Retinal pigment epithelial cell (primary cell): ENCODE results near the gene TMEM106C.
A peak's percentile ranks its signal among the peaks of the same experiment; 100 is the strongest.

Experiments used
- DNase-seq: peaks from one replicate; pipeline ENCODE4 v3.0.0-alpha.2; 2010; ENCODE audit warnings: low read depth
- H3K4me3 ChIP-seq: 2 replicates; pipeline ENCODE4 v1.5.1; 2011; ENCODE audit warnings: mild to moderate bottlenecking, low read length, control low read depth, moderate library complexity
- CTCF ChIP-seq: conservative IDR thresholded peaks from 2 replicates; pipeline ENCODE4 v1.5.1; 2011; ENCODE audit warnings: low read depth, low read length, control low read depth, inconsistent platforms

The TMEM106C gene

GRCh38 chr12:47988073-47989022, 25.0 kb downstream of the TMEM106C start:
- no peak for TF ChIP-seq CTCF
- no peak overlapping the region for H3K4me3 ChIP-seq
- no peak for DNase-seq

- TF ChIP-seq CTCF: no peak
- H3K4me3 ChIP-seq: no peak overlapping the region
- no peak for DNase-seq
These were observed 25.6 kb downstream of the TMEM106C start for GRCh38 chr12:47989023-47989417.

- no peak for TF ChIP-seq CTCF
- H3K4me3 ChIP-seq: no peak overlapping the region
- DNase-seq: no peak
These were observed 26.3 kb downstream of the TMEM106C start for GRCh38 chr12:47989666-47990065.

- no peak overlapping the region for H3K4me3 ChIP-seq
- no peak for DNase-seq
- TF ChIP-seq CTCF: no peak
These were observed 27.1 kb downstream of the TMEM106C start for GRCh38 chr12:47990351-47991105.

DNA sequence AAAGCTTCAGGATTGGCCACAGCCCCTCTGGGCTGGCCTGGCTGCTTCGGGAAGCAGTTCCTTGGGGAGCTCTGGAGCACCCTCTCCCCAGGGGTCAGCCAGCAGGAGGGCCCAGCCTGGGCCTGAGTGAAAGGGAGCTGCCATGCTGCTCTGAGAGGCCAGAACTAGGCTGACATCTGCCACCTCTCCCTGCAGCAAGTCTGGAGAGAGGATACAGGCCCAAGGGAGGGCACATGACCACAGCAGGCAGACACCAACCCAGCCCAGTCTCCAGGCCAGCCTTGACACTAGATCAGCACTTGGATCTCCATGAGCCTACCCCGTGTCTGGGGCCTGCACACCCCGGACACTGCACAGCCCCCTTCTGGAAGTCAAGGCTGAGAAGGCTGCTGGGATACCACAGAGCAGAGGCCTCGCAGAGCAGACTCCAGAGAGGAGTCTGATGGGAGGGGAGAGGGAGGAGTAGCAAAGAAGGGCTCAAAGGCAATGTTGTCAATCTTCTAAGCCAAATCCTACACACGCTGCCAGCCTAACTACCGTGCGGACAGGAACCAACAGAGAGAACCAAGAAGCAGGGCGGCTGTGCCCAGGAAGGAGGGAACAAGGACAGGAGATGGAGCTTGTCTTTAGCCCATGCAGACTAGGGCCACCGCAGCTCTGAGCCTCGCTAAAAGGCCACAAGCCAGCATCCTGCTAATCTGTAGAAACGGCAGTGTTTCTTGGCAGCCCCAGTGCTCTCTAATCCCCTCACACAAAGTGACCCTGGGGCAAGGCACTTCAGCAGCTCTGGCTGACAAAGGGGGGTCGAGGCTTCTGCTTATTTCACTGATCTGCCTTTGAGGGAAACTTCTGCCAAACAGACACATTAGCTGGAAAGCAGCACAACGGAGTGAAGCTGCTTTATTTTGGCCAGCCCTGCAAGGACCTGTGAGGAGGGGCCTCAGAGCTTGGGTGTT, 28.0 kb downstream of the TMEM106C start:
- no peak overlapping the region for H3K4me3 ChIP-seq
- peak; percentile 41 for DNase-seq
- no peak for TF ChIP-seq CTCF

- no peak overlapping the region for H3K4me3 ChIP-seq
- no peak for TF ChIP-seq CTCF
- no peak for DNase-seq
These were observed 29.4 kb downstream of the TMEM106C start for GRCh38 chr12:47992776-47993175.
